Heart left ventricle (tissue), 16 donors: ENCODE data around the gene OAS2. TPM values are rescaled to one million over a fixed set of nuclear protein-coding genes. Genes with fewer than 3 reads are reported as not detected.

Experiments used
- ATAC-seq, 4 donors: fragments of 200-7000 bp; cut with Tn5 transposase; one replicate each; pipeline ENCODE4 v1.9.1; 2020 to 2022; ENCODE audit warnings: moderate library complexity in 4 of 4, mild to moderate bottlenecking in 3 of 4, moderate number of reproducible peaks in 1 of 4
- DNase-seq, 5 donors: peaks; one replicate each; pipeline ENCODE4 v3.0.0-alpha.2; 2020
- H3K27ac ChIP-seq, 12 donors: fragments of 200-600 bp; sonication (generic) in 4 of 12; one replicate each; pipeline versions ENCODE4 v1.5.0 to v1.8.0; 2016 to 2022; ENCODE audit warnings: mild to moderate bottlenecking in 2 of 12
- H3K27me3 ChIP-seq, 9 donors: fragments of 200-600 bp; sonication (generic) in 2 of 9; one replicate each; pipeline versions ENCODE4 v1.5.1 to v1.8.0; 2016 to 2022; ENCODE audit warnings: mild to moderate bottlenecking in 3 of 9
- H3K36me3 ChIP-seq, 9 donors: fragments of 200-600 bp; sonication (generic) in 2 of 9; one replicate each; pipeline versions ENCODE4 v1.5.0 to v1.8.0; 2018 to 2022; ENCODE audit warnings: mild to moderate bottlenecking in 2 of 9
- H3K4me1 ChIP-seq, 12 donors: fragments of 200-600 bp; sonication (generic) in 4 of 12; one replicate each; pipeline versions ENCODE4 v1.5.0 to v1.8.0; 2016 to 2022; ENCODE audit warnings: mild to moderate bottlenecking in 3 of 12
- H3K4me3 ChIP-seq, 12 donors: fragments of 200-600 bp; sonication (generic) in 4 of 12; one replicate each; pipeline versions ENCODE4 v1.5.0 to v1.8.0; 2017 to 2022; ENCODE audit warnings: mild to moderate bottlenecking in 9 of 12, moderate library complexity in 4 of 12
- H3K9me3 ChIP-seq, 12 donors: fragments of 200-600 bp; sonication (generic) in 4 of 12; one replicate each; pipeline versions ENCODE4 v1.5.0 to v1.8.0; 2016 to 2022; ENCODE audit warnings: mild to moderate bottlenecking in 1 of 12
- POLR2A ChIP-seq, 2 donors: fragments of 450-650 bp; IDR thresholded peaks; one replicate each; pipeline ENCODE4 v1.6.1; 2017; ENCODE audit warnings: antibody characterized with exemption in 2 of 2, mild to moderate bottlenecking in 2 of 2, moderate library complexity in 2 of 2
- WGBS, 4 donors: extraction: QIAGEN DNeasy Blood & Tissue Kit in 2 of 4; methylation state at CpG; one replicate each; pipeline versions ENCODE4 v1.1.5 to v1.1.7; 2013 to 2018; 5-methylcytosine and 5-hydroxymethylcytosine counted together
- intact Hi-C, 10 donors: fragments of 100-400 bp; cut with DNase I; formaldehyde crosslinking; loops; one replicate each; pipeline versions ENCODE4 v1.11.1 to v1.14.2; 2022
- polyA plus RNA-seq, 2 donors: library from polyadenylated mRNA; stranded (reverse); fragments of 200-250 nt; gene quantifications; one replicate each; pipeline ENCODE4 v1.2.3, GENCODE V29; 2013
- total RNA-seq, 9 donors: library from RNA; depleted of rRNA in 2 of 9; stranded (reverse); fragments of >200 nt in 2 of 9; fragmentation: NEBNext Ultra II Directional in 3 of 9; extraction: Animal tissue kit (Norgen Biotek cat#: 25700) in 3 of 9; gene quantifications; one replicate each; pipeline versions ENCODE4 v1.1.0 to v1.2.4, GENCODE V29; 2016 to 2023
- TF ChIP-seq, protein P1 (sequence below), 12 donors: fragments of 200-600 bp; sonication (generic) in 4 of 12; IDR thresholded peaks; one replicate each; pipeline versions ENCODE4 v1.5.0 to v1.8.0; 2018 to 2022; ENCODE audit warnings: antibody characterized with exemption in 12 of 12, mild to moderate bottlenecking in 5 of 12
- donor health status: ischemic (EF 13 %, LVEDD 7.1; RV severe dilation, severe dysfunction).
- donor health status: healthy with polysubstance abuse.
- donor health status: DM: no; HTN: yes; CAD: no.
- donor health status: DM: no; HTN: no; CAD: no.
- donor health status: ischemic (EF 25% LVEDD 6.9; RV normal size, moderate dysfunction).
- donor health status: ischemic (EF 25% LVEDD 5.7; RV mildly dilated, moderate dysfunction).
- donor health status: healthy.
- donor health status: DM: yes; HTN: yes; CAD: no.
- donor health status: ischemic (EF 35%, LVEDD 5.7; RV mildly dilated, moderate dysfunction).
- donor health status: nonischemic (EF 11% LVEDD 7.7; RV severe dilation, severe dysfunction).
- donor health status: DM: yes; HTN: yes; CAD: no.
- donor health status: PGD.
- donor health status: ischemic (EF 29% LVEDD 5.4; RV normal size, mild dysfunction).
- donor health status: nonischemic (EF 23%, LVEDD 6.1; RV moderate dilation, normal function).

OAS2 gene
- total and polyA plus RNA-seq, 11 donors: 3.8 to 46.1 (median 7.3) TPM

DNA sequence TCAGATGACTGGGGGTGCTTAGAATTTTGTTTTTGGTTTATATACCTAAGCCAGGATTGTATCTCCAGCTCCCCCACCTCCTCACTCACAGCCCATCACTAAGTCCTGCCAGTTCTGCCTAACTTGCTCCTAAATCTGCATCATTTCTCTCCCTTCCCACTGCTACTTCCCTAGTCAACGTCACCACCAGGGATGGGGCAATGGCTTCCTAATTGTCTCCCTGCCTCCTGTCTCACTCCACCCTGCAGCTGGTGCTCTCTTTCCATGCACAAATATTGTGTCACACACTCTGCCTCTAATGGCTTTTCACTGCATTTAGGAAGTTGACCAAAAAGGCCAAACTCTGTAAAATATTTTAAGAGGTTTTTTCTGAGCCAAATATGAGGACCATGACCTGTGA lies 11.5 kb downstream of the OAS2 start:
- Histone ChIP-seq H3K36me3 (peaks cover 0 to 71% (median 37%) of the 10 kb centered on the region in 9 donors), H3K27ac (no peak overlapping the region), H3K4me3 (no peak overlapping the region), H3K9me3 (peaks cover 0 to 6% (median under 1%) of the 10 kb centered on the region in 12 donors), H3K27me3 (no peaks in the 10 kb centered on the region), H3K4me1 (peaks cover 0 to 6% (median 0%) of the 10 kb centered on the region in 12 donors)
- WGBS, 4 donors: 41 to 56% (median 52%) methylated on average over 1 of the region's 1 CpG
- no peak for TF ChIP-seq POLR2A (IDR thresholded peaks at IDR 0.05)
- TF ChIP-seq, protein P1, sequence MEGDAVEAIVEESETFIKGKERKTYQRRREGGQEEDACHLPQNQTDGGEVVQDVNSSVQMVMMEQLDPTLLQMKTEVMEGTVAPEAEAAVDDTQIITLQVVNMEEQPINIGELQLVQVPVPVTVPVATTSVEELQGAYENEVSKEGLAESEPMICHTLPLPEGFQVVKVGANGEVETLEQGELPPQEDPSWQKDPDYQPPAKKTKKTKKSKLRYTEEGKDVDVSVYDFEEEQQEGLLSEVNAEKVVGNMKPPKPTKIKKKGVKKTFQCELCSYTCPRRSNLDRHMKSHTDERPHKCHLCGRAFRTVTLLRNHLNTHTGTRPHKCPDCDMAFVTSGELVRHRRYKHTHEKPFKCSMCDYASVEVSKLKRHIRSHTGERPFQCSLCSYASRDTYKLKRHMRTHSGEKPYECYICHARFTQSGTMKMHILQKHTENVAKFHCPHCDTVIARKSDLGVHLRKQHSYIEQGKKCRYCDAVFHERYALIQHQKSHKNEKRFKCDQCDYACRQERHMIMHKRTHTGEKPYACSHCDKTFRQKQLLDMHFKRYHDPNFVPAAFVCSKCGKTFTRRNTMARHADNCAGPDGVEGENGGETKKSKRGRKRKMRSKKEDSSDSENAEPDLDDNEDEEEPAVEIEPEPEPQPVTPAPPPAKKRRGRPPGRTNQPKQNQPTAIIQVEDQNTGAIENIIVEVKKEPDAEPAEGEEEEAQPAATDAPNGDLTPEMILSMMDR (IDR thresholded peaks at IDR 0.05): no peak
- no peak for ATAC-seq
- intact Hi-C loops: loop anchor here in 2 of 10 donors (5.0 kb wide), 2 partner anchors 42 to 162 kb away; no protein-coding TSS in a partner anchor
- no peak for DNase-seq

DNA sequence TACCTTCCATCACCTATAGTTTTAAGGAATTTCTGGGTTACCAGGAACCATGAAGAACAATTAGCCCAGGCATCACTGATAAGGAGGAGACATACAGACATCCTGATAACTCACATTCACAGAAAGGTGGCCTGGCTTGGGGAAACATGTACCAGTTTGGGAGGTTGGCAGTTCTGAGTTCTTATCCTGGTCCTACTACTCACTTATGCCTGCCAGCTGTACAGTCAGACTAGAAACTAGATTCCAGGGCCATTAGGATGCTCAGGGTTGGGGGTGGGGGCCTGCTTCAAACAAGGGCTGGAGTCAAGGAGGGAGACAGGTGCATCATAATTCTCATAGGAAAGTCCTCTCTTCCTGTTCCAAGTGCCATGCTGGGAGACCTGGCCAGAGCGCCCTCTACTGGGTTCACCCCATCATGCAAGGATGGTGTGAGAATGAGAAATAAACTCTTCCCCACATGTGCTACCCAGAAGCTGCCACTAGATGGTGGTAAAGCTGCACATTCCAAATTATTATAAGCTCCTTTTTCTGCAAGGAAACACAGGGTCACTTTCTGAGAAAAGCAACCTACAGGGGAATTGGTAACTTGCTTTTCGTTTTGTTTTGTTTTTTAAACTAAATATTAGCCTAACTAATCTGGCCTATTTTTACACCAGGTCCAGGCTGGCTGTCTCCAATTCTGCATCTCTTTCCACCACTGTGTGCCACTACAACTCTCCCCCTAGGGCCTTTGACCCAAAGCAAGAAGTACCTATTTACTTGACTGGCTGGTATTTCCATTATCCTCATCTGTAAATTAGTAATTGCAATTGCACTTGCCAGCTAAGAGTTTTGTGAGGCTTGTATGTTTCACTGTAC lies 14.5 kb downstream of the OAS2 start:
- no peak overlapping the region for H3K27ac ChIP-seq
- intact Hi-C loops: loop anchor here in 4 of 10 donors (1.0 to 5.0 kb wide), 4 partner anchors 38 to 160 kb away; no protein-coding TSS in a partner anchor
- peaks cover 0 to 3% (median 0%) of the 10 kb centered on the region in 12 donors for H3K9me3 ChIP-seq
- WGBS, 4 donors: 4 to 18% (median 15%) methylated on average over 2 of the region's 2 CpGs
- H3K27me3 ChIP-seq: no peaks in the 10 kb centered on the region
- peaks cover 0 to 88% (median 60%) of the 10 kb centered on the region in 9 donors for H3K36me3 ChIP-seq
- peak in 3 of 4 donors; percentile 58 to 70 (median 59) for ATAC-seq
- H3K4me3 ChIP-seq: no peak overlapping the region
- peak in 2 of 5 donors; percentile 50 to 54 for DNase-seq
- H3K4me1 ChIP-seq: peaks cover 0 to 6% (median 0%) of the 10 kb centered on the region in 12 donors
- no peak for TF ChIP-seq POLR2A (IDR thresholded peaks at IDR 0.05)
- TF ChIP-seq, protein P1 (IDR thresholded peaks at IDR 0.05): peak; percentile 63 to 89 (median 82)

DNA sequence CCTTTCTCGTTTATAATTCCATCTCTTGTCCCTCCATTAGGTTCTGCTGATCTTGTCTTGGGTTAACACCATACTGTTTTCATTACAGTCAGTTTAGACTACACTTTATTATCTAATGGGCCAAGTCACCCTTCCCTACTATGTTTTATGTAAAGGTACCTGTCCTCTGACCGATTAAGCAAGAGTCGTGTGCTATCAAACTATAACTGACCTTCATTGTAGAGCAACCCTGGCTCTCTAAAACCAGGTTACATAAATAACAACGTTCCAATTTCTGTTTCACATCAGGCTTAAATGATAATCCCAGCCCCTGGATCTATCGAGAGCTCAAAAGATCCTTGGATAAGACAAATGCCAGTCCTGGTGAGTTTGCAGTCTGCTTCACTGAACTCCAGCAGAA lies 16.7 kb downstream of the OAS2 start:
- intact Hi-C loops: no loop called here
- ATAC-seq (no peak), DNase-seq (no peak)
- WGBS, 4 donors: 72 to 79% (median 75%) methylated on average over 5 of the region's 5 CpGs
- no peaks in the 10 kb centered on the region for H3K27me3 ChIP-seq
- H3K36me3 ChIP-seq: peaks cover 0 to 87% (median 53%) of the 10 kb centered on the region in 9 donors
- TF ChIP-seq POLR2A (IDR thresholded peaks at IDR 0.05): no peak
- TF ChIP-seq, protein P1 (IDR thresholded peaks at IDR 0.05): no peak
- no peak overlapping the region for H3K4me3 ChIP-seq
- no peaks in the 10 kb centered on the region for H3K4me1 ChIP-seq
- no peak overlapping the region for H3K27ac ChIP-seq
- peaks cover 0 to 11% (median 0%) of the 10 kb centered on the region in 12 donors for H3K9me3 ChIP-seq

DNA sequence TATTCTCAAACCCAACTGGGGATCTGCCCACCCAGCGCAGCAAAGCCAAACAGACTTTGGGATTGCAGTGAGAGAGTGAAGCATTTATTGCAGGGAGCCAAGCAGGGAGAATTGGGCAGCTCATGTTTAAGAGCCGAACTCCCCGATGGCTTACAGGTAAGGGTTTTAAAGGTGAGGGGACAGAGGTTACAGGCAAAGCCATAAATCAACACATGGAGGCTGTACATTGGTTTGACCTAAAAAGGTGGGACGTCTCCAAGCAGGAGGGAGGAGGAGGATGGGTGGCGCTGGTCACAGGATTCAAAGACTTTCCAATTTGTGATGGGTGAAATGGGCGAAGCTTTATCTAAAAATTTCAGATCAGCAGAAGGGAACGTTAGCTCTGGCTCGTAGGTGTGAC lies 18.2 kb downstream of the OAS2 start:
- Histone ChIP-seq H3K27me3 (no peaks in the 10 kb centered on the region), H3K9me3 (peaks cover 0 to 11% (median 0%) of the 10 kb centered on the region in 12 donors), H3K4me1 (no peaks in the 10 kb centered on the region), H3K4me3 (no peak overlapping the region), H3K27ac (no peak overlapping the region), H3K36me3 (peaks cover 0 to 83% (median 58%) of the 10 kb centered on the region in 9 donors)
- TF ChIP-seq, protein P1 (IDR thresholded peaks at IDR 0.05): no peak
- DNase-seq: no peak
- WGBS, 4 donors: 81 to 90% (median 86%) methylated on average over 8 of the region's 8 CpGs
- ATAC-seq: no peak
- intact Hi-C loops: no loop called here
